ENCODE measurements around the gene DHX57.

Gene DHX57

DNA sequence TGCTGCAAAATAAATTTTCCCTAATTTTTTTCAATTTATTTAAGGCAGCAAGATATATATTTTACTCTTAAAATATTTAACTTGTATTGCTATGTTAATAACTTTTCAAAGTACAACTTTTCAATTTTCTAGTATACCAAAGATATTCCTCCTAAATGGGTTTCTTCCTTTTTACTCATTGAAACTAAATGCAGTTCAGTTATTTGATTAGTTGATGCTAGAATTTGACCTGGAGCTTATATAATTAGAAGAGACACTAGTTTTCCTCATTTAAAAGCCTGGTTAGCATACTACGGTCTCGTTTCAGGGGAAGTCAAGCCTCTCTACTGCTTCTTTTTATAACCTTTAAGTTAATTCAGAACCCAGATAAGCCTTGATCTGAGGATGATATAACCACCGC, 13.8 kb upstream of the DHX57 start, which contains the start of gene ARHGEF33:
TSS of gene ARHGEF33 (plus strand) at position 301 of the 400 bp plus-strand sequence. CDS start 29,573 bp downstream, outside the sequence.
- H3K9me3 Mint-ChIP-seq = no peaks in the 10 kb centered on the region
- no peaks in the 10 kb centered on the region for H3K36me3 Mint-ChIP-seq (ENCODE audit: low read depth)
- DNase-seq (ENCODE audit: low spot score) = no peak
- no peak within 1 kb of the TSS for H3K4me3 Mint-ChIP-seq
- no peak within 1 kb of the TSS for H3K27ac Mint-ChIP-seq
- H3K4me1 Mint-ChIP-seq (ENCODE audit: low read depth) = no peaks in the 10 kb centered on the region
- H3K27me3 Mint-ChIP-seq (ENCODE audit: low read depth) = peaks cover 20% of the 10 kb centered on the region

DNA sequence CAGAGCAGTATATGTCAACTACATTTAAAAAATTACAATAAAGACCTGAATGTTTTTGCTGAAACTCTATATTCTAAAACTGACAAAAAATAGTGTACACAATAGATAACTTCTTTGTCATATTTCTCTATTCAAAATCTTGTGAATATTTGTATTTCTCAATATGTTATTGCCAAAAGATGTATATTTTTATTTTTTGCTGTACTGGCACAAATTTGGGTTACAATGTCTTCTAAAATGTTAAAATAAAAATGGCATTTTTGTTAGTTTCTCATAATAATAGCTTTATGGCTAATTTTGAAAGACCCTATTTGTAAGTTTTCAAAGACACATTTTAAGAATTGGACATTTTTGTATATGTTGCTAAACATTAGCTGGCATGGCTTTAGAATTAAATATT, 13.3 kb upstream of the DHX57 start:
- H3K4me3 Mint-ChIP-seq = no peak overlapping the region
- peaks cover 20% of the 10 kb centered on the region for H3K27me3 Mint-ChIP-seq (ENCODE audit: low read depth)
- no peak for DNase-seq (ENCODE audit: low spot score)
- no peaks in the 10 kb centered on the region for H3K4me1 Mint-ChIP-seq (ENCODE audit: low read depth)
- H3K36me3 Mint-ChIP-seq (ENCODE audit: low read depth) = no peaks in the 10 kb centered on the region
- no peak overlapping the region for H3K27ac Mint-ChIP-seq
- no peaks in the 10 kb centered on the region for H3K9me3 Mint-ChIP-seq

DNA sequence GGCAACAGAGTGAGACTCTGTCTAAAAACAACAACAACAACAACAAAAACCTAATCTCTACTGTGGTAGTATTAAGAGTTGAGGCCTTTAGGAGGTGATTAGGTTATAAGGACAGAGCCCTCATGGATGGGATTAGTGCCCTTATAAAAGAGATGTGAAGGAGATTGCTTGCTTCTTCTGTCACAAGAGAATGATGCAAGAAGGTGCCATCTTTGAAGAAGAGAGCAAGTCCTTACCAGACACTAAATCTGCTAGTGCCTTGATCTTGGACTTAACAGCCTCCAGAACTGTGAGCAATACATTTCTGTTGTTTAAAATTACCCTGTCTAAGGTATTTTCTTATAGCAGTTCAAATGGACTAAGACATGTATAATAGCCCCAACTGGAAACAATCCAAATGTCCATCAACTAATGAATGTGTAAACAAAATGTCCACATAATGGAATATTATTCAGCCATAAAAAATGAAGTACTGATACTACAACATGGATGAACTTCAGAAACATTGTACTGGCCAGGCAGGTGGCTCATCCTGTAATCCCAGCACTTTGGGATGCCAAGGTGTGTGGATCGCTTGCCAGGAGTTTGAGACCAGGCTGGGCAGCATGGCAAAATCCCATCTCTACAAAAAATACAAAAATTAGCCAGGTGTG, 12.3 kb upstream of the DHX57 start:
- Mint-ChIP-seq H3K4me3 (no peak overlapping the region), H3K9me3 (no peaks in the 10 kb centered on the region), H3K36me3 (ENCODE audit: low read depth) (no peaks in the 10 kb centered on the region), H3K27me3 (ENCODE audit: low read depth) (peaks cover 20% of the 10 kb centered on the region), H3K27ac (no peak overlapping the region), H3K4me1 (ENCODE audit: low read depth) (no peaks in the 10 kb centered on the region)
- no peak for DNase-seq (ENCODE audit: low spot score)

DNA sequence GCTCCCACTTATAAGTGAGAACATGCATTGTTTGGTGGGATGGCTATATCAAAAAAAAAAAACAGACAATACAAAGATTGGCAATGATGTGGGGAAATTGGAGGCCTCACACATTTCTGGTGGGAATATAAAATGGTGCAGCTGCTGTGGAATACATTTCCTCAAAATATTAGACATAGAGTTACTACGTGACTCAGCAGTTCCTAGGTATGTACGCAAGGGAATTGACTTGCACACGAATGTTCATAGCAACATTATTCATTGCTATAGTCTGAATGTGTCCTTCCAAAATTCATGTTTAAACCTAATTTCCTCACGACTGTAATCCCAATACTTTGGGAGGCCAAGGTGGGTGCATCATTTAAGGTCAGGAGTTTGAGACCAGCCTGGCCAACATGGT, 11.6 kb upstream of the DHX57 start:
- H3K9me3 Mint-ChIP-seq = no peaks in the 10 kb centered on the region
- peaks cover 17% of the 10 kb centered on the region for H3K27me3 Mint-ChIP-seq (ENCODE audit: low read depth)
- no peaks in the 10 kb centered on the region for H3K4me1 Mint-ChIP-seq (ENCODE audit: low read depth)
- H3K4me3 Mint-ChIP-seq = no peak overlapping the region
- DNase-seq (ENCODE audit: low spot score) = no peak
- H3K27ac Mint-ChIP-seq = no peak overlapping the region
- no peaks in the 10 kb centered on the region for H3K36me3 Mint-ChIP-seq (ENCODE audit: low read depth)

DNA sequence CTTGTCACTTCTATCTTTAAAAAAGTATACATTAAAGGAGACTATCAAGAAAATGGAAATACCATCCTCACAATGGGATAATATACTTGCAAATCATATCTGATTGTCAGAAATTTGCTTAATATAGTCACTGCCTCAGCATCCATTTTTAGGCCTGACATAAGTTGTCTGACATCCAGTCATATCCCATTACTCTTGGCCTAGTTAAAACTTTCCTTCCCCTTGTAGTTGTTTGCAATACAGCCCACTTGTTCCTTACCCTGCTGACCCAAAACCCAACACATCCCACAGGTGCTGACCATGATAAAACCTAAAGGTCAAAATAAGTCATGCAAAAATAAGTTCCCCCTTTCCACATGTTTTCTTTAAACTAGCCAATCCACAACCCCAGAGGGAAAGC, 10.3 kb upstream of the DHX57 start:
- Mint-ChIP-seq H3K27ac (no peak overlapping the region), H3K9me3 (no peaks in the 10 kb centered on the region), H3K27me3 (ENCODE audit: low read depth) (peaks cover 10% of the 10 kb centered on the region), H3K36me3 (ENCODE audit: low read depth) (no peaks in the 10 kb centered on the region), H3K4me1 (ENCODE audit: low read depth) (no peaks in the 10 kb centered on the region), H3K4me3 (no peak overlapping the region)
- no peak for DNase-seq (ENCODE audit: low spot score)

DNA sequence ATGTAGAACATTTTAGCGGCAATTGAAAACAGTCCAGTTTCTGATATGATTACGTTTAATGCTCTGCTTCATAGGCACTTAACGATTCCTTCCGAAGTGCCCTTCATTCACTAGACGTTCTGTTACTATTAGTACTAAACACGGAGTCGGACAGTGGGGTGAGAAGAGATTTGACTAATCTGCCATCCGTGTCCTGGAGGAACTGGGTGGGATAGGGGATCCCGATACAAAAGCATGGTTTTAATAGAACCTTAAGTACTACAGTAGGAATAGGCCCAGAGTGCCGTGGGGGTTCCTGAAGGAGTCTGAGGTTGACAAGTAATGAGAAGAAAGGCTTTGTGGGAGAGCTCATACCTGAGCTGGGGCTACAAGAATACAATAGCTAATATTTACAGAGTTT, 673 bp upstream of the DHX57 start:
- peaks cover 12% of the 10 kb centered on the region for H3K36me3 Mint-ChIP-seq (ENCODE audit: low read depth)
- peak overlapping the region; percentile 93 for H3K27ac Mint-ChIP-seq
- H3K4me1 Mint-ChIP-seq (ENCODE audit: low read depth) = peaks cover 18% of the 10 kb centered on the region
- no peaks in the 10 kb centered on the region for H3K27me3 Mint-ChIP-seq (ENCODE audit: low read depth)
- H3K9me3 Mint-ChIP-seq = peaks cover 13% of the 10 kb centered on the region
- no peak for DNase-seq (ENCODE audit: low spot score)
- peak overlapping the region; percentile 99 for H3K4me3 Mint-ChIP-seq

DNA sequence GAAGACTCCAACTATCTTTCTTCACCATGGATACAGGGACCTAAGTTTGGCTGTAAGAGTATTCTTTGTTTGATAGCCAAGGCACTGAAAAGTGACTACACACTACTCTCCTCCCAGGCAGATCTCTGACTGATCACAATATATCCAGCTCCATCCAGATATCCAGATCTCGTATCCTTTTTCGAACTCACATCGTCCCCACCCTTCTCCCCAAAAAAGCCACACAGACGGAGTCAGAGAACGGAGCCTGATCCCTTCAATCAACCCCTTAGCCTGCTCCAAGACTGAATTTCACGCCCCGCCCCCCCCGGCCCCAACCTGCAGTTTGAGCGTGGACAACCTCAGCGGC, 533 bp downstream of the DHX57 start:
- H3K36me3 Mint-ChIP-seq (ENCODE audit: low read depth) = peaks cover 15% of the 10 kb centered on the region
- peaks cover 17% of the 10 kb centered on the region for H3K9me3 Mint-ChIP-seq
- H3K27me3 Mint-ChIP-seq (ENCODE audit: low read depth) = no peaks in the 10 kb centered on the region
- DNase-seq (ENCODE audit: low spot score) = no peak
- H3K27ac Mint-ChIP-seq = peak overlapping the region; percentile 93
- H3K4me1 Mint-ChIP-seq (ENCODE audit: low read depth) = peaks cover 18% of the 10 kb centered on the region
- H3K4me3 Mint-ChIP-seq = peak overlapping the region; percentile 99

DNA sequence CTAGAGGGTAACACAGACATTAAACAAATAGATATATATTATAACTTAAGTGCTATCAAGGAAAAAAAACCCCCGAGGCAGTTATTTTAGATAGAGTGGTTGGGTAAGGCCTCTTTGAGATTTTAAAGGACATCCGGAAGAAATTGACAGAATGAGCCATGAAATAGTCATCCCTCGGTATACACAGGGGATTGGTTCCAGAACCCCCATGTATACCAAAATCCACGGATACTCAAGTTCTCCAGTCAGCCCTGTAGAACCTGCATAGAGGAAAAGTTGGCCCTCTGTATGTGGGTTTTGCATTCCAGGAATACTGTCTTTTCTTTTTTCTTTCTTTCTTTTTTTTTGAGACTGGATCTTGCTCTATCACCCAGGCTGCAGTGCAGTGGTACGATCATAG, 2.0 kb downstream of the DHX57 start:
- peaks cover 29% of the 10 kb centered on the region for H3K9me3 Mint-ChIP-seq
- peaks cover 20% of the 10 kb centered on the region for H3K36me3 Mint-ChIP-seq (ENCODE audit: low read depth)
- no peak for DNase-seq (ENCODE audit: low spot score)
- H3K27me3 Mint-ChIP-seq (ENCODE audit: low read depth) = no peaks in the 10 kb centered on the region
- H3K27ac Mint-ChIP-seq = no peak overlapping the region
- peaks cover 18% of the 10 kb centered on the region for H3K4me1 Mint-ChIP-seq (ENCODE audit: low read depth)
- no peak overlapping the region for H3K4me3 Mint-ChIP-seq

DNA sequence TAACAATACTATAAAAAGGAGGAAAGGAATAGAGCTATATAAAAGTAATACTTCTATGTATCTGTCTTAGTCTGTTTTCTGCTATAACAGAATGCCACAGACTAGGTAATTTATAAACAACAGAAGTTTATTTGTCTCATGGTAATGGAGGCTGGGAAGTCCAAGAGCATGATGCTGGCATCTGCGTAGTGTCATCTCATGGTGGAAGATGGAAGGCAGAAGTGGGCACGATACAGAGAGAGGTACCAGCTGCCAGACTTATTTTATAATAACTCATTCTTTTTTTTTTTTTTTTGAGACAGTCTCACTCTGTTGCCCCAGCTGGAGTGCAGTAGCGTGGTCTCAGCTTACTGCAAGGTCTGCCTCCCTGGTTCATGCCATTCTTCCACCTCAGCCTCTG, 4.3 kb downstream of the DHX57 start:
- no peak overlapping the region for H3K4me3 Mint-ChIP-seq

DNA sequence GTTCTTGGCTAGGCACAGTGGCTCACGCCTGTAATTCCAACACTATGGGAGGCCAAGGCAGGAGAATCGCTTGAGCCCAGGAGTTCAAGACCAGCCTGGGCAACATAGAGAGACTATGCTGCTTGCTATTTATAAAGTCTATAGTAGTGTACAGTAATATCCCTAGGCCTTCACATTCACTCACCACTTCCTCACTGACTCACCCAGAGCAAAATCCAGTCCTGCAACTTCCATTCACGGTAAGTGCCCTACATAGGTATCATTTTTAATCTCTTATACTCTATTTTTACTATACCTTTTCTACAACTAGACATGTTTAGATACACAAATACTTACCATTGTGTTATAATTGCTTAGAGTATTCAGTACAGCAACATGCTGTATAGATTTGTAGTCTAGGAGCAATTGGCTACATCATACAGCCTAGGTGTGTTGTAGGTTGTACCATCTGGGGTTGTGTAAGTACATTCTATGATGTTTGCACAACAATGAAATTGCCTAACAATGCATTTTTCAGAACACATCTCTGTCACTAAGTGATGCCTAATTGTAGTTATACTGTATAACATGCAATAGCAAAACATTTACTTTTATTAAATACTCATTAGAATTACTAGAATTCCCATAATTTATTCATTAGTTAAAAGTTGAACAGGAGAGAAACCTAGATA, 8.8 kb downstream of the DHX57 start:
- Mint-ChIP-seq H3K27me3 (ENCODE audit: low read depth) (no peaks in the 10 kb centered on the region), H3K9me3 (peaks cover 21% of the 10 kb centered on the region), H3K27ac (no peak overlapping the region), H3K4me3 (no peak overlapping the region), H3K4me1 (ENCODE audit: low read depth) (peaks cover 6% of the 10 kb centered on the region), H3K36me3 (ENCODE audit: low read depth) (peaks cover 31% of the 10 kb centered on the region)
- DNase-seq (ENCODE audit: low spot score) = no peak

More for the DNA sequence above, 4.3 kb downstream of the DHX57 start:
- Mint-ChIP-seq H3K36me3 (ENCODE audit: low read depth) (peaks cover 25% of the 10 kb centered on the region), H3K4me1 (ENCODE audit: low read depth) (peaks cover 15% of the 10 kb centered on the region), H3K27me3 (ENCODE audit: low read depth) (no peaks in the 10 kb centered on the region), H3K27ac (no peak overlapping the region), H3K9me3 (peaks cover 29% of the 10 kb centered on the region)
- DNase-seq (ENCODE audit: low spot score) = no peak

DNA sequence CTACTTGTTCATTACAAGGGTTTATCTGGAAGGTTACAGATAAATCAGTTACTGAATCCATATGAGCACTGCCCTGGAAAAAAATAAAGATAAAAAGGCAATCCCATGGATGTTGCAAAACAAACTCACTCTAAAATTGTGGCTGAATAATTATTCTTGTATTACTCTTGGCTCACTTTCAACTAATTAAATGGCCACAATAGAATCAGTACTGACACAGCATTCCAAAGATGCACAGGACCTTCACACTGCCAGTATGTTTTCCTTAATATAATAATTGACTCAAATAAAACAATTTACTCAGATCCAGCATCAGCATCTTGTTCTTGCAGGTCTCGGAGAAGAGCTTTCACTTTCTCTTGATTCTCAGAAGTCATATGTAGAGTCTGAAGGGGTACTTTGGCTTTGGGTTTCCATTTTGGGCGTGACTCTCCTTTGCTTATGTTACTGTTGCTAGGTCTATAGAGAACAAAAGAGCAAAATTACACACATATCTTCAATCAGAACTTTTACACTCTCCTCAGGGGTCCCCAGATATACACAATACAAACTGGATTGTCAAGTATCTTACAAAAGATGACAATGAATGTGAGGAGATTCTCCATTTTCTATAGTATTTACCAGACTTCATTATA, 12.6 kb downstream of the DHX57 start:
- DNase-seq (ENCODE audit: low spot score) = no peak
- peaks cover 34% of the 10 kb centered on the region for H3K36me3 Mint-ChIP-seq (ENCODE audit: low read depth)
- H3K9me3 Mint-ChIP-seq = no peaks in the 10 kb centered on the region
- no peak overlapping the region for H3K4me3 Mint-ChIP-seq
- H3K27me3 Mint-ChIP-seq (ENCODE audit: low read depth) = no peaks in the 10 kb centered on the region
- H3K4me1 Mint-ChIP-seq (ENCODE audit: low read depth) = peaks cover 6% of the 10 kb centered on the region
- no peak overlapping the region for H3K27ac Mint-ChIP-seq

DNA sequence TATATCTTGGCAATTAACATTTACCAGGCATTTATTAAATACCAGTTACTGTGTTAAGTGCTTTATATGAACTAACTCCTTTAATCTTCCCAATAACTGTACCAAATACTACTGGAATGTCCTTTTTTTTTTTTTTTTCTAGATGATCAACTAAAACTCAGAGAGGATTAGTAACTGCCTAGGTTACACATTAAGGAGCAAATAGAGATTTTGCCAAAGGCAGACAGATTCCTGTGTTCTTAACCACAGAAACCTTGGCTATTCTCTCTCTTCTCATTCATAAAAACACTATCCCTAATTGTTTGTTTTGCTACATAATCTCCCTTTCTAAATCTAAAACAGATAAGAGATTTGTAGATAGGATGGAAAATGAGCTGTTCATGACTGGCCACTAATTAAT, 13.3 kb downstream of the DHX57 start:
- no peak overlapping the region for H3K27ac Mint-ChIP-seq
- peaks cover 6% of the 10 kb centered on the region for H3K4me1 Mint-ChIP-seq (ENCODE audit: low read depth)
- no peaks in the 10 kb centered on the region for H3K9me3 Mint-ChIP-seq
- no peaks in the 10 kb centered on the region for H3K27me3 Mint-ChIP-seq (ENCODE audit: low read depth)
- no peak overlapping the region for H3K4me3 Mint-ChIP-seq
- H3K36me3 Mint-ChIP-seq (ENCODE audit: low read depth) = peaks cover 30% of the 10 kb centered on the region
- DNase-seq (ENCODE audit: low spot score) = no peak

DNA sequence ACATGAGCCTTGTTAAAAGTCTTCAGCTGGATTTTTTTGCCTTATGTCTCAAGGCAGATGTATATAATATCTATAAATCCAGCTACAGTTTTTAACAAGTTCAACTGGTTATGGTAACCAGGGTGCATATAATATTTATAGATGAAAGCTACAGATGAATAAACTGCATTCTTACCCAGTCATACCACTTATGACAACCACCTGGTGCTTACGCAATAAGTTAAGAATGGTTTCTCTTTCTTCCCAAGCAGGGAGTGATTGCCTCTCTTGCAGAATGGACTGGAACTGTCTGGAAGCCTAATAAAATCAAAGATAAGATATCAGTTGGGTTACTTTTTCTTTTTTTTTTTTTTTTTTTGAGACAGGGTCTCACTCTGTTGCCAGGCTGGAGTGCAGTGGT, 19.6 kb downstream of the DHX57 start:
- no peak for DNase-seq (ENCODE audit: low spot score)
- Mint-ChIP-seq H3K4me1 (ENCODE audit: low read depth) (no peaks in the 10 kb centered on the region), H3K4me3 (no peak overlapping the region), H3K27ac (no peak overlapping the region), H3K27me3 (ENCODE audit: low read depth) (no peaks in the 10 kb centered on the region), H3K9me3 (no peaks in the 10 kb centered on the region), H3K36me3 (ENCODE audit: low read depth) (peaks cover 26% of the 10 kb centered on the region)

DNA sequence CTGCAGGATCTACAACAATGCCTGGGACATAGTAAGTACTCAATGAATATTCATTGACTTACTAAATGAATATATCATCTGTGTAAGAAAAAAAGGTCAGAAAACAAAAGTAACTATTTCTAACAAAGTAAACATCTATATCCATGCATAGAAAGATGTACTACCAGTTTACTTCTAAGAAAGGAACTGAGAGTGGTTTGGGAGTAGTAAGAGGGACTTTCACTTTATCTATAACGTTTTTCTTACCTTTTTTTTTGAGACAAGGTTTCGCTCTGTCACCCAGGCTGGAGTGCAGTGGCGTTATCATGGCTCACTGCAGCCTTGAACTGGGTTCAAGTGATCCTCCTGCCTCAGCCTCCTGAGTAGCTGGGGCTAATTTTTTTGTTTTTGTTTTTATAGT, 25.7 kb downstream of the DHX57 start:
- H3K4me3 Mint-ChIP-seq = no peak overlapping the region
- no peak overlapping the region for H3K27ac Mint-ChIP-seq
- H3K36me3 Mint-ChIP-seq (ENCODE audit: low read depth) = peaks cover 24% of the 10 kb centered on the region
- H3K27me3 Mint-ChIP-seq (ENCODE audit: low read depth) = no peaks in the 10 kb centered on the region
- no peaks in the 10 kb centered on the region for H3K9me3 Mint-ChIP-seq
- DNase-seq (ENCODE audit: low spot score) = no peak
- H3K4me1 Mint-ChIP-seq (ENCODE audit: low read depth) = peaks cover 3% of the 10 kb centered on the region
